Ascending aorta (tissue), 2 donors: Measurements from ENCODE around the gene ADGRV1. TPM values are rescaled to one million over a fixed set of nuclear protein-coding genes. Genes with fewer than 3 reads are reported as not detected.
A peak's percentile ranks its signal among the peaks of the same experiment; 100 is the strongest.

ENCODE experiments used
- DNase-seq, 2 donors: peaks; one replicate each; pipeline ENCODE4 v3.0.0-alpha.2; 2019; ENCODE audit warnings: low spot score in 2 of 2
- H3K27ac ChIP-seq, 2 donors: fragments of 200-600 bp; sonication (generic); one replicate each; pipeline ENCODE4 v1.5.1; 2016 to 2017; ENCODE audit warnings: mild to moderate bottlenecking in 1 of 2
- H3K27me3 ChIP-seq: fragments of 200-600 bp; sonication (generic); one replicate; pipeline ENCODE4 v1.5.1; 2017
- H3K36me3 ChIP-seq, 2 donors: fragments of 200-600 bp; sonication (generic); one replicate each; pipeline ENCODE4 v1.5.1; 2016
- H3K4me1 ChIP-seq, 2 donors: fragments of 200-600 bp; sonication (generic); one replicate each; pipeline ENCODE4 v1.5.1; 2016 to 2017; ENCODE audit warnings: mild to moderate bottlenecking in 1 of 2
- H3K4me3 ChIP-seq, 2 donors: fragments of 200-600 bp; sonication (generic); one replicate each; pipeline ENCODE4 v1.5.1; 2016 to 2017; ENCODE audit warnings: mild to moderate bottlenecking in 1 of 2
- H3K9me3 ChIP-seq, 2 donors: fragments of 200-600 bp; sonication (generic); one replicate each; pipeline ENCODE4 v1.5.1; 2016
- intact Hi-C: fragments of 100-400 bp; cut with DNase I; formaldehyde crosslinking; loops from one replicate; pipeline ENCODE4 v1.15.1; 2023
- total RNA-seq: library from RNA; depleted of rRNA; stranded (reverse); fragments of >200 nt; gene quantifications from one replicate; pipeline ENCODE4 v1.1.0, GENCODE V29; 2016
- TF ChIP-seq, protein P1 (sequence below), 3 experiments: fragments of 200-600 bp in 2 of 3; fragments of 450-650 bp in 1 of 3; sonication (generic) in 2 of 3; IDR thresholded peaks; one replicate each; pipeline ENCODE4 v1.5.1; 2016 to 2019; ENCODE audit warnings: antibody characterized with exemption in 3 of 3, mild to moderate bottlenecking in 1 of 3, moderate library complexity in 1 of 3

ADGRV1 gene
- total RNA-seq, 1 donor from 2014 or later = 6.9 TPM

DNA sequence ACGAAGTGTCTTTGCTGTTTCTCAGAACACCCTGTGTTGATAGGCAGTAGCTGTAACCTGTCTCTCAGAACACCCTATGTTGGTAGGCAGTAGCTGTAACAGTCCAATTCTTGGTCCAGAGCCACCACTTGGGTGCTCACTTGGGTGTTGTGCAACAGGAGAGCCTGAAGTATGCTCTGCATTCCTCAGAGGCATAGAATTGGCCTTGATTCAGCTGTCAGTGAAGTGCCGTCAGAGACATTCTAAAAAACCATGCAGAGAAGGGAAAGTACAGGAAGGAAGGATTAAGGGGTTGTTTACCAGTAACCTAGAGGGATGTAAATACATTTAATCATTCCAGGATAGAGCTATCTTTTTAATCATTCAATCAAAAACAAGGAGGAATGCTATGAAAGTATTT, 593.4 kb downstream of the ADGRV1 start:
- peak overlapping the region; percentile 6 to 8 for H3K27ac ChIP-seq
- peaks cover 6 to 31% of the 10 kb centered on the region in 2 donors for H3K4me1 ChIP-seq
- H3K36me3 ChIP-seq = no peaks in the 10 kb centered on the region
- intact Hi-C loops = loop anchor here (5.0 kb wide), 1 partner anchor 130 kb away; no protein-coding TSS in a partner anchor
- no peaks in the 10 kb centered on the region for H3K9me3 ChIP-seq
- peak in 1 of 2 donors; percentile 87 for DNase-seq
- no peaks in the 10 kb centered on the region for H3K27me3 ChIP-seq
- H3K4me3 ChIP-seq = no peak overlapping the region
- TF ChIP-seq, protein P1, sequence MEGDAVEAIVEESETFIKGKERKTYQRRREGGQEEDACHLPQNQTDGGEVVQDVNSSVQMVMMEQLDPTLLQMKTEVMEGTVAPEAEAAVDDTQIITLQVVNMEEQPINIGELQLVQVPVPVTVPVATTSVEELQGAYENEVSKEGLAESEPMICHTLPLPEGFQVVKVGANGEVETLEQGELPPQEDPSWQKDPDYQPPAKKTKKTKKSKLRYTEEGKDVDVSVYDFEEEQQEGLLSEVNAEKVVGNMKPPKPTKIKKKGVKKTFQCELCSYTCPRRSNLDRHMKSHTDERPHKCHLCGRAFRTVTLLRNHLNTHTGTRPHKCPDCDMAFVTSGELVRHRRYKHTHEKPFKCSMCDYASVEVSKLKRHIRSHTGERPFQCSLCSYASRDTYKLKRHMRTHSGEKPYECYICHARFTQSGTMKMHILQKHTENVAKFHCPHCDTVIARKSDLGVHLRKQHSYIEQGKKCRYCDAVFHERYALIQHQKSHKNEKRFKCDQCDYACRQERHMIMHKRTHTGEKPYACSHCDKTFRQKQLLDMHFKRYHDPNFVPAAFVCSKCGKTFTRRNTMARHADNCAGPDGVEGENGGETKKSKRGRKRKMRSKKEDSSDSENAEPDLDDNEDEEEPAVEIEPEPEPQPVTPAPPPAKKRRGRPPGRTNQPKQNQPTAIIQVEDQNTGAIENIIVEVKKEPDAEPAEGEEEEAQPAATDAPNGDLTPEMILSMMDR (IDR thresholded peaks at IDR 0.05) = no peak

DNA sequence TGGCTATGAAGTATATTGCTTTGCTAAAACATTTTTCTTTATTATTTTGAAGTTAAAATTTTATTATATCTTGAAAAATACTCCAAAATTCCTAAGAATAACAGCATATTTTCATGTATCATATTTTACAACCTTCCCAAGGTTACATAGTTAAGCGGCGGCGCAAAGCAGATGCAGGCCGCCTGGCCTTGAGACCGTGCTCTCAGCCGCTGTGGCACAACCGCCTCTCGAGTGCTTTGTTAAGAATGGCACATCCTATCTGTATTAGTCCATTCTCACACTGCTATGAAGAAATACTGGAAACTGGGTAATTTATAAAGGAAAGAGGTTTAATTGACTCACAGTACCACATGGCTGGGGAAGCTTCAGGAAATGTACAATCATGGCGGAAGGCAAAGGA, 595.7 kb downstream of the ADGRV1 start:
- intact Hi-C loops = loop anchor here (5.0 kb wide), 1 partner anchor 128 kb away; no protein-coding TSS in a partner anchor
- Histone ChIP-seq H3K4me3 (no peak overlapping the region), H3K27me3 (no peaks in the 10 kb centered on the region), H3K36me3 (no peaks in the 10 kb centered on the region), H3K4me1 (peaks cover 6 to 31% of the 10 kb centered on the region in 2 donors), H3K27ac (peak overlapping the region; percentile 76 to 80), H3K9me3 (no peaks in the 10 kb centered on the region)
- DNase-seq = no peak
- TF ChIP-seq, protein P1 (IDR thresholded peaks at IDR 0.05) = no peak

- Histone ChIP-seq H3K4me3 (no peak overlapping the region), H3K4me1 (peaks cover 6 to 26% of the 10 kb centered on the region in 2 donors), H3K27me3 (no peaks in the 10 kb centered on the region), H3K9me3 (no peaks in the 10 kb centered on the region), H3K27ac (peak overlapping the region; percentile 76 to 80), H3K36me3 (no peaks in the 10 kb centered on the region)
- no peak for DNase-seq
- TF ChIP-seq, protein P1 (IDR thresholded peaks at IDR 0.05) = no peak
- intact Hi-C loops = no loop called here
Observed at GRCh38 chr5:91155274-91155673, 596.7 kb downstream of the ADGRV1 start.

DNA sequence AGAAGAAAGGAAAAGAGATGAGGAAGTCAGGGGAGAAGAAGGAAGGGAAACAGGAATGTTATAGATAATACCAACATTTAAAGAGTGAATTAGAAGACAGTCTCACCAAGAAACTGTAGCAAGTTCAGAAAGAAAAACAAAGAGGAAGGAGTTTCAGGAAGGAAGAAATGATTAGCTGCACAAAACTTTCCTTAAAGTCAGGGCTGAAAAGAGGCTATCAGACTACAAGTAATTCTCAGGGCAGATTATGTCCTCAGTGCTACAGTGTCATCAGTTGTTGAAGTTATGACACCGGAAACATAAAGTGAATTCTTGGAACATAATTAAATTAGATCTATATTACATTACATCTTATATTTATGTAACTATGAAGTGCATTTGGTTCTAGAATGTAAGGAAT, 597.6 kb downstream of the ADGRV1 start:
- TF ChIP-seq, protein P1 (IDR thresholded peaks at IDR 0.05) = no peak
- H3K36me3 ChIP-seq = no peaks in the 10 kb centered on the region
- H3K27ac ChIP-seq = peak overlapping the region; percentile 76 to 80
- no peaks in the 10 kb centered on the region for H3K9me3 ChIP-seq
- no peak for DNase-seq
- H3K4me1 ChIP-seq = peaks cover 6 to 19% of the 10 kb centered on the region in 2 donors
- H3K27me3 ChIP-seq = no peaks in the 10 kb centered on the region
- intact Hi-C loops = no loop called here
- H3K4me3 ChIP-seq = no peak overlapping the region

GRCh38 chr5:91158011-91158410, 599.4 kb downstream of the ADGRV1 start:
- Histone ChIP-seq H3K27me3 (no peaks in the 10 kb centered on the region), H3K4me3 (no peak overlapping the region), H3K9me3 (no peaks in the 10 kb centered on the region), H3K27ac (no peak overlapping the region), H3K36me3 (no peaks in the 10 kb centered on the region), H3K4me1 (peaks cover 6 to 16% of the 10 kb centered on the region in 2 donors)
- DNase-seq = no peak
- TF ChIP-seq, protein P1 (IDR thresholded peaks at IDR 0.05) = no peak
- intact Hi-C loops = no loop called here

GRCh38 chr5:91159647-91160046, 601.0 kb downstream of the ADGRV1 start:
- intact Hi-C loops = no loop called here
- Histone ChIP-seq H3K4me1 (peaks cover 6 to 22% of the 10 kb centered on the region in 2 donors), H3K27me3 (no peaks in the 10 kb centered on the region), H3K4me3 (no peak overlapping the region), H3K27ac (no peak overlapping the region), H3K36me3 (no peaks in the 10 kb centered on the region), H3K9me3 (no peaks in the 10 kb centered on the region)
- TF ChIP-seq, protein P1 (IDR thresholded peaks at IDR 0.05) = no peak
- no peak for DNase-seq
